CD4-positive, alpha-beta T cell treated with Interleukin-17A for 1 hour (primary cell): Measurements from ENCODE around the gene NKTR.

ENCODE experiments used
- DNase-seq: peaks from one replicate; pipeline ENCODE4 v3.0.0-alpha.2; 2020

The NKTR gene

GRCh38 chr3:42697289-42698051, 97.0 kb downstream of the NKTR start:
- DNase-seq: no peak
